ENCODE results near the gene C4A.
"Not testable (repeated sequence)": the region's sequence is repeated elsewhere in the genome, so short reads cannot be mapped to it uniquely, and the experiment has no call there.

Gene C4A

DNA sequence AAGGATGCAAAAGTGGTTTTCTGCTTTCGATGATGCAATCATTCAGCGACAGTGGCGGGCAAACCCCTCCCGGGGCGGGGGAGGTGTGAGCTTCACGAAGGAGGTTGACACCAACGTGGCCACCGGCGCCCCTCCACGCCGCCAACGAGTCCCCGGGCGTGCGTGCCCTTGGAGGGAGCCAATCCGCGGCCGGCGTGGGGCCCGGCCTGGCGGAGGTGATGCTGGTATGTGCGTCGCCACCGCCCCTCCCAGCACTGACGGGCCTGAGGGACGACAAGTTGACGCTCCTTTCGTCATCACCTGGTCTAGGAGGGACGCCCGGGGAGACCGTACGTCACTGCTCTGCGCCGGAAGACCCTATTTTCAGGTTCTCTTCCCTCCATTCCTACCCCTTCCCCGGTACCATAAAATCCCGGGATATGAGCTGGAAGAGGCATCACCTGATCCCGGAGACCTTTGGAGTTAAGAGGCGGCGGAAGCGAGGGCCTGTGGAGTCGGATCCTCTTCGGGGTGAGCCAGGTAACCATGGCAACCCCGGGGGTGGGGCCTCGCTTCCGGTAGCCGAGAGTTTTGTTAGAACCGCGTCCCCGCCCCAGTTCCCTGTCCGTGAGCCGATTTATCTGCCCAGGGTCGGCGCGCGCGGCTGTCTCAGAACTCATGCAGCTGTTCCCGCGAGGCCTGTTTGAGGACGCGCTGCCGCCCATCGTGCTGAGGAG, 9.7 kb upstream of the C4A start, which contains the start of gene DXO:
TSS of gene DXO (minus strand) at position 146 of the 716 bp plus-strand sequence. CDS start 463 bp downstream, outside the sequence.
- CTCF ChIA-PET, result no interaction called here
- no peak for TF ChIP-seq FOXK2 (IDR thresholded peaks at IDR 0.05)
- no peak for TF ChIP-seq FOXM1 (IDR thresholded peaks at IDR 0.05; ENCODE audit: borderline replicate concordance)
- TF ChIP-seq L3MBTL2 (conservative IDR thresholded peaks at IDR 0.05), result peak; percentile 95
- peak; percentile 45; the same call in 1 of the 2 replicates for TF ChIP-seq ELF4 (IDR thresholded peaks at IDR 0.05)
- TF ChIP-seq, protein P1, sequence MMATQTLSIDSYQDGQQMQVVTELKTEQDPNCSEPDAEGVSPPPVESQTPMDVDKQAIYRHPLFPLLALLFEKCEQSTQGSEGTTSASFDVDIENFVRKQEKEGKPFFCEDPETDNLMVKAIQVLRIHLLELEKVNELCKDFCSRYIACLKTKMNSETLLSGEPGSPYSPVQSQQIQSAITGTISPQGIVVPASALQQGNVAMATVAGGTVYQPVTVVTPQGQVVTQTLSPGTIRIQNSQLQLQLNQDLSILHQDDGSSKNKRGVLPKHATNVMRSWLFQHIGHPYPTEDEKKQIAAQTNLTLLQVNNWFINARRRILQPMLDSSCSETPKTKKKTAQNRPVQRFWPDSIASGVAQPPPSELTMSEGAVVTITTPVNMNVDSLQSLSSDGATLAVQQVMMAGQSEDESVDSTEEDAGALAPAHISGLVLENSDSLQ (IDR thresholded peaks at IDR 0.05), result peak; percentile 66
- TF ChIP-seq TARDBP (IDR thresholded peaks at IDR 0.05), result peak; percentile 97
- POLR2A ChIA-PET, result interaction anchor here (0.8 to 7.0 kb wide), 14 partner anchors 8 to 431 kb away, joined by 3 to 84 read pairs (median 6); partner anchors contain the start of genes AGPAT1, BAG6, DDX39B and EHMT2
- DNase-seq (ENCODE audit: extremely low spot score), result peak; percentile 95

DNA sequence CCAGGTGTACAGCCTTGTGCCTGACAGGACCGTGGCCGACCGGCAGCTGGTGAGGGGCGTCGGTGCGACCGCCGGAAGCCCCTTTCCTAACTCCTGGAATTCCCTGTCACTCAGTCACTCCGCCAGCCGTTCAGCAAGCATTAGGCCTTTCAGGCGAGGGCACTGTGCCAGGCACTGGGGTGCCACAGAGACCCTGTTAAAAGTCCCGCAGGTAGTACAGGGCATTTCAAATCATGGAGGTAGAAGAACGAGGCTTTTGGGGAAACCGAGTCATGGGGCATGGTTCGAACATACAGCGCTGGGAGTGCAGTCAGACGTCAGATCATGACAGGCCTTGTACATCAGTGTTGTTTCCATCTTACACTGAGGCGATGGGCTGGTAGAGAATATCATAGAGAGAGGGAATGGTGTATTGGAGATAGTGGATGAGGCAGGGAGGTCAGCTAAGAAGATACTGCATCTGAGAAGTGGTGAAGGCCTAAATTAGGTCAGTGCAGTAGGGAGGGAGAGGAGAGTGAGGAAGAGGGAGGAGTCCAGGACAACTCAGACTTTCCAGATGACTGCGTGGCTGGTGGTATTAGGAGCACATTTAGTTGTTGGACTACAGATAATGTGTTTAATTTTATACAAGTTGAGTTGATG, 9.0 kb upstream of the C4A start:
- DNase-seq (ENCODE audit: extremely low spot score), result no peak
- ChIA-PET POLR2A (interaction anchor here (1.2 to 7.0 kb wide), 8 partner anchors 7 to 320 kb away, joined by 3 to 84 read pairs (median 6); partner anchors contain the start of genes BAG6, LSM2, NELFE and SKIC2), CTCF (no interaction called here)
- TF ChIP-seq, protein P1 (IDR thresholded peaks at IDR 0.05), result peak; percentile 63
- no peak for TF ChIP-seq BHLHE40 (IDR thresholded peaks at IDR 0.05; ENCODE audit: borderline replicate concordance)

DNA sequence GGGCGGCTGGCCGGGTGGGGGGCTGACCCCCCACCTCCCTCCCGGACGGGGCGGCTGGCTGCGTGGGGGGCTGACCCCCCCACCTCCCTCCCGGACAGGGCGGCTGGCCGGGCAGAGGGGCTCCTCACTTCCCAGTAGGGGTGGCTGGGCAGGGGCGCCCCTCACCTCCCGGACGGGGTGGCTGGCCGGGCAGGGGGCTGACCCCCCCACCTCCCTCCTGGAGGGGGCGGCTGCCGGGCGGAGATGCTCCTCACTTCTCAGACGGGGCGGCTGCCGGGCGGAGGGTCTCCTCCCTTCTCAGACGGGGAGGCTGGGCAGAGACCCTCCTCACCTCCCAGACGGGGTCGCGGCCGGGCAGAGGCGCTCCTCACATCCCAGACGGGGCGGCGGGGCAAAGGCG, 5.8 kb upstream of the C4A start:
- CTCF ChIA-PET, result interaction anchor here (0.7 kb wide), 1 partner anchor 56 kb away, joined by 7 read pairs; no protein-coding TSS in a partner anchor
- POLR2A ChIA-PET, result not testable (repeated sequence)

DNA sequence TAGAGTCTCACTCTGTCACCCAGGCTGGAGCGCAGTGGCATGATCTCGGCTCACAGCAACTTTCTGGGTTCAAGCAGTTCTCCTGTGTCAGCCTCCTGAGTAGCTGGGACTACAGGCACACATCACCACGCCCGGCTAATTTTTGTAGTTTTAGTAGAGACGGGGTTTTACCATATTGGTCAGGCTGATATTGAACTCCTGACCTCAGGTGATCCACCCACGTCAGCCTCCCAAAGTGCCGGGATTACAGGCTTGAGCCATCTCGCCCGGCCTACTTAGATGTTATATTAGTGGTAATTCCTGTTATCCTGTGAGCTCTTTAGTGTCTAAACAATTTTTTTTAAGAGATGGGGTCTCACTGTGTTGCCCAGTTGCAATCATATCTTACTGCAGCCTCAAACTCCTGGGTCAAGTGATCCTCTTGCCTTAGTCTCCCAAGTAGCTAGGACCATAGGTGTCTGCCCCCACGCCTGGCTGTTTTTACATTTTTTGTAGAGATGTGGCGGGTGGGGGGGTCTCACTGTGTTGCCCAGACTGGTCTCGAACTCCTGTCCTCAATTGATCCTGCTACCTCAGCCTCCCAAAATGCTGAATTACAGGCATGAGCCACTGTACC, 3.9 kb upstream of the C4A start:
- no peak for DNase-seq (ENCODE audit: extremely low spot score)
- ChIA-PET POLR2A (no interaction called here), CTCF (interaction anchor here (0.7 kb wide), 1 partner anchor 126 kb away, joined by 4 read pairs; no protein-coding TSS in a partner anchor)
- TF ChIP-seq ELF4 (IDR thresholded peaks at IDR 0.05), result no peak
- no peak for TF ChIP-seq TARDBP (IDR thresholded peaks at IDR 0.05)
- no peak for TF ChIP-seq FOXM1 (IDR thresholded peaks at IDR 0.05; ENCODE audit: borderline replicate concordance)
- TF ChIP-seq ARNT (IDR thresholded peaks at IDR 0.05), result no peak
- no peak for TF ChIP-seq HDGF (IDR thresholded peaks at IDR 0.05; ENCODE audit: borderline replicate concordance)
- no peak for TF ChIP-seq ZNF384 (IDR thresholded peaks at IDR 0.05)
- no peak for TF ChIP-seq L3MBTL2 (conservative IDR thresholded peaks at IDR 0.05)
- TF ChIP-seq FOXK2 (IDR thresholded peaks at IDR 0.05), result no peak
- TF ChIP-seq SUZ12 (IDR thresholded peaks at IDR 0.05), result no peak
- TF ChIP-seq CTBP1 (IDR thresholded peaks at IDR 0.05; ENCODE audit: borderline replicate concordance), result no peak
- no peak for TF ChIP-seq LEF1 (IDR thresholded peaks at IDR 0.05; ENCODE audit: borderline replicate concordance)

More for the DNA sequence above, 5.8 kb upstream of the C4A start:
- DNase-seq (ENCODE audit: extremely low spot score), result not testable (repeated sequence)

DNA sequence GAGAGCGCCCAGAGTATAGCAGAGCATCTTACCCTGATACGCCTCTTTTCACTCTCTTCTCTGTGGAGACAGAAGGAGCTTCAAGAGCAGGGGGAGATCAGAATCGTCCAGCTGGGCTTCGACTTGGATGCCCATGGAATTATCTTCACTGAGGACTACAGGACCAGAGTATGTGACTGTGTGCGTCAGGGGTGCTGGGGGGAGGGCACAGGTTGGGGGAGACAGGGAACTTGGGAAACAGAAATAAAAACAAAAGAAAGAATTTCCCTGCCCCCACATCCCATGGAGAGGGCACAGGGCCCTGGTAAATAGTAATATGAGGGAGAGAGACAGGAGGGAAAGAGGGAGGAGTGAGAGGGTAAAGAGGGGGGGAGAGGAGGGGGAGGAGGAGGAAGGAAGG, 3.0 kb upstream of the C4A start:
- ChIA-PET POLR2A (no interaction called here), CTCF (no interaction called here)
- no peak for TF ChIP-seq ARNT (IDR thresholded peaks at IDR 0.05)
- TF ChIP-seq FOXA1 (IDR thresholded peaks at IDR 0.05), result no peak
- TF ChIP-seq, protein P1 (IDR thresholded peaks at IDR 0.05), result no peak
- no peak for TF ChIP-seq LEF1 (IDR thresholded peaks at IDR 0.05; ENCODE audit: borderline replicate concordance)
- TF ChIP-seq HDGF (IDR thresholded peaks at IDR 0.05; ENCODE audit: borderline replicate concordance), result no peak
- no peak for TF ChIP-seq CTBP1 (IDR thresholded peaks at IDR 0.05; ENCODE audit: borderline replicate concordance)
- TF ChIP-seq NFRKB (IDR thresholded peaks at IDR 0.05), result no peak
- no peak for TF ChIP-seq FOXM1 (IDR thresholded peaks at IDR 0.05; ENCODE audit: borderline replicate concordance)
- no peak for TF ChIP-seq FOXK2 (IDR thresholded peaks at IDR 0.05)
- TF ChIP-seq SUZ12 (IDR thresholded peaks at IDR 0.05), result no peak
- no peak for TF ChIP-seq ELF4 (IDR thresholded peaks at IDR 0.05)
- no peak for TF ChIP-seq SP1 (IDR thresholded peaks at IDR 0.05)
- TF ChIP-seq L3MBTL2 (conservative IDR thresholded peaks at IDR 0.05), result no peak
- no peak for TF ChIP-seq TARDBP (IDR thresholded peaks at IDR 0.05)
- no peak for TF ChIP-seq BHLHE40 (IDR thresholded peaks at IDR 0.05; ENCODE audit: borderline replicate concordance)
- DNase-seq (ENCODE audit: extremely low spot score), result no peak

DNA sequence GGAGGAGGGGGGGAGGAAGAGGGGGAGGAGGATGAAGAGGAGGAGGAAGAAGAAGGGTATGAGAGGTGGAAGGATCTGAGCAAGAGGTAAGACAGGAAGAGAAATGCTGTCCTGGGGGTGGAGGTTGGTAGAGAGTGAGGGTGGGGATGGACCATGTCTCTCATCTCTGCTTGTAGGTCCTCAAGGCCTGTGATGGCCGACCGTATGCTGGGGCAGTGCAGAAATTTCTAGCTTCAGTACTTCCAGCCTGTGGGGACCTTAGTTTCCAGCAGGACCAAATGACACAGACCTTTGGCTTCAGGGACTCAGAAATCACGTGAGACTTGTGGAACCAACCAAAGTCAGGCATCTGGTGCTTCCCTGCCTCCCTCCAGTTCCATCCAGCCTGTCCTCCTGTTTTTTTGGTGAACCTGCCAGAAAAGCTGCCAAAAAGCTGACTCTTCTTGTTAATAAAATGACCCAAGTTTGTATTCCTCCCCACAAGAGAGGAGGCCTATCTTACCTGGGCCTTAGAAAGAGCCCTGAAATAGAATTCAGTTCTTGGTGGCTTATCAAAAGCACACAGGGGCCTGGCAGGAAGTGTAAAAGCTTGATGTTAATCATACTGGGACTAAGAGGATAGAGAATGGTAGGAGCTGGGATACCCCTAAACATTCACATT, 2.5 kb upstream of the C4A start:
- DNase-seq (ENCODE audit: extremely low spot score), result no peak
- POLR2A ChIA-PET, result no interaction called here
- TF ChIP-seq ELF4 (IDR thresholded peaks at IDR 0.05) (no peak), CTBP1 (IDR thresholded peaks at IDR 0.05; ENCODE audit: borderline replicate concordance) (no peak), SP1 (IDR thresholded peaks at IDR 0.05) (no peak), SUZ12 (IDR thresholded peaks at IDR 0.05) (no peak), BHLHE40 (IDR thresholded peaks at IDR 0.05; ENCODE audit: borderline replicate concordance) (no peak), TARDBP (IDR thresholded peaks at IDR 0.05) (no peak), L3MBTL2 (conservative IDR thresholded peaks at IDR 0.05) (no peak), FOXK2 (IDR thresholded peaks at IDR 0.05) (no peak), FOXA1 (IDR thresholded peaks at IDR 0.05) (no peak), NFRKB (IDR thresholded peaks at IDR 0.05) (no peak), LEF1 (IDR thresholded peaks at IDR 0.05; ENCODE audit: borderline replicate concordance) (no peak), ZNF384 (IDR thresholded peaks at IDR 0.05) (no peak)
- TF ChIP-seq, protein P1 (IDR thresholded peaks at IDR 0.05), result no peak
- CTCF ChIA-PET, result no interaction called here

DNA sequence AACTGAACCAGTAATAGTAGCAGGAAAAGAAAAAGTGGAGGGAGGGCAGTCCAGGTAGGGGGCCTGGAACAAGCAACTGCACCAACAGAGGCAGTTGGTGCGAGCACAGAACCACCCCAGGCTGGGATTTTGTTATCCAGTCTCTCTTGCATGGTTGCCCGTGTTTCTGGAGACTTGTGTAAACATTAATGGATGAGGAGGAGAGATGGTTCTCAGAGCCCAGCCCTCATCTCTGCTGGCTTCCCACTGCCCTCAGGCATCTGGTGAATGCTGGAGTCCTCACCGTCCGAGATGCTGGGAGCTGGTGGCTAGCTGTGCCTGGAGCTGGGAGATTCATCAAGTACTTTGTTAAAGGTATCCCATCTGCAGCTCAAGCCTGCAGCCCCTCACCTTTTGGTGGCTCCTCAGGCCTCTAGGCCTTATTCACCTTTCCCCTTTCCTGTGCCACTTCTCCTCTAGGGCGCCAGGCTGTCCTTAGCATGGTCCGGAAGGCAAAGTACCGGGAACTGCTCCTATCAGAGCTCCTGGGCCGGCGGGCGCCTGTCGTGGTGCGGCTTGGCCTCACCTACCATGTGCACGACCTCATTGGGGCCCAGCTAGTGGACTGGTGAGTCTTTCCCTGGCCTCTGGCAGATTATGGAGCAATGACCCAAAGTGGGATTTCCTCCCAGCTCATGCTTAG, 1.5 kb upstream of the C4A start:
- DNase-seq (ENCODE audit: extremely low spot score); CTCF ChIA-PET: not testable (repeated sequence)
- POLR2A ChIA-PET, result interaction anchor here (1.0 kb wide), 1 partner anchor 8 kb away, joined by 3 read pairs; the partner anchor contains the start of gene DXO

DNA sequence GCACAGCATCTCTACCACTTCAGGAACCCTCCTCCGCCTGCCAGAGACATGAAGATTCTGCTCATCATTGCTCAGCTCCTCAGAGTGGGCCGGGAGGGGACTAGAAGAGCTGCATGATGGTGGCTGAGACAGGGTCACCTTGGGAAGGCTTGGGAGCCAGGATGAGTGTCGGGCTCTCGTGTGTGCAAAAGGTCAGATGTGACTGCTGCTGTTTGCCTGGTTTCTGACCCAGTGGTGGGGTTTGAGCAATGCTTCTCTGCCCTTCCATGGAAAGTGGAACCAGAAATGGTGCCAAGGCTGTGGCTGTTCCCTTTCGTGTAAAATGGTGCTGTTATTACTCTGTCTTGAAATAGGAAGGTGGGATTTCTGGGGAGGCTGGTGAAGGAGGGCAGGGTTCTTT, 859 bp upstream of the C4A start:
- CTCF ChIA-PET, POLR2A ChIA-PET: not testable (repeated sequence)

DNA sequence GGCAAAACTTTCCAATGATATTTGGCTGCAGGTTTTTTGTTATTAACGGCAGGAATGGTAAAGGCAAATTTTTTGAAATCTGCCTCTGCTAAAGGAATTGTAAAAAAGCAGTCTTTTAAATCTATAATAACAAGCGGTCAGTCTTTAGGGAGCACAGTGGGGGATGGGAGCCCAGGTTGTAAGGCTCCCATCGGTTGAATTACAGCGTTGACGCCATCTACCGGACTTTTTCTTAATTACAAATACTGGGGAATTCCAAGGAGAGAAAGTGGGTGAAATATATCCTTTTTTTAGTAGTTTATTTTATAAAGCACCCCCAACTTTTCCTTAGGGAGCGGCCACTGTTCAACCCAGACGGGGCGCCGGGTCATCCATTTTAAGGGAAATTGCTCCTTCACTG, 7.5 kb downstream of the C4A start:
- DNase-seq (ENCODE audit: extremely low spot score); CTCF ChIA-PET; POLR2A ChIA-PET: not testable (repeated sequence)

More for the DNA sequence above, 859 bp upstream of the C4A start:
- not testable (repeated sequence) for DNase-seq (ENCODE audit: extremely low spot score)
